NCI-H524 treated with DMSO at 0.1 percent for 48 hours (cell line): ENCODE data around the gene BRSK2.

Source experiments
- DNase-seq: peaks from one replicate; lab custom pipeline; 2025; lab: John Stamatoyannopoulos, UW

The BRSK2 gene

GRCh38 chr11:1453611-1454034 is 63.9 kb downstream of the BRSK2 start:
- DNase-seq: no peak

GRCh38 chr11:1454576-1454975 is 64.8 kb downstream of the BRSK2 start:
- no peak for DNase-seq

- no peak for DNase-seq
Measured at GRCh38 chr11:1455032-1455762, 65.5 kb downstream of the BRSK2 start.

GRCh38 chr11:1455763-1456060 is 66.0 kb downstream of the BRSK2 start:
- no peak for DNase-seq

GRCh38 chr11:1456176-1456575 is 66.4 kb downstream of the BRSK2 start:
- DNase-seq: no peak

- no peak for DNase-seq
Measured at GRCh38 chr11:1456596-1457325, 67.0 kb downstream of the BRSK2 start.

GRCh38 chr11:1457326-1457680 is 67.6 kb downstream of the BRSK2 start:
- DNase-seq: no peak

GRCh38 chr11:1457856-1458255 is 68.1 kb downstream of the BRSK2 start:
- DNase-seq: no peak

GRCh38 chr11:1458340-1459218 is 68.8 kb downstream of the BRSK2 start:
- DNase-seq: no peak

GRCh38 chr11:1459219-1459575 is 69.5 kb downstream of the BRSK2 start:
- no peak for DNase-seq

- DNase-seq: no peak
Measured at GRCh38 chr11:1459764-1460395, 70.1 kb downstream of the BRSK2 start.

GRCh38 chr11:1460396-1460985 is 70.8 kb downstream of the BRSK2 start:
- DNase-seq: no peak

- no peak for DNase-seq
Measured at GRCh38 chr11:1460986-1461825, 71.5 kb downstream of the BRSK2 start.

- DNase-seq: no peak
Measured at GRCh38 chr11:1461826-1462697, 72.3 kb downstream of the BRSK2 start.

GRCh38 chr11:1462698-1462975 is 72.9 kb downstream of the BRSK2 start:
- no peak for DNase-seq

- no peak for DNase-seq
Measured at GRCh38 chr11:1463056-1463455, 73.3 kb downstream of the BRSK2 start.

GRCh38 chr11:1466784-1467183 is 77.0 kb downstream of the BRSK2 start:
- DNase-seq: no peak

- no peak for DNase-seq
Measured at GRCh38 chr11:1467270-1467669, 77.5 kb downstream of the BRSK2 start.

- DNase-seq: no peak
Measured at GRCh38 chr11:1468002-1468401, 78.3 kb downstream of the BRSK2 start.

GRCh38 chr11:1468473-1469066 is 78.8 kb downstream of the BRSK2 start:
- DNase-seq: no peak
